Esophagus muscularis mucosa (tissue), 4 donors: ENCODE results near the gene C7orf25. TPM values are rescaled to one million over a fixed set of nuclear protein-coding genes. Genes with fewer than 3 reads are reported as not detected.

Experiments
- DNase-seq: peaks from one replicate; pipeline ENCODE4 v3.0.0-alpha.2; 2017; ENCODE audit errors: extremely low spot score
- H3K27ac ChIP-seq, 4 donors: fragments of 200-600 bp; sonication (generic); replicated peaks in 1 of 4; 1 replicate in 3 of 4; 2 replicates in 1 of 4; pipeline ENCODE4 v1.5.1; 2016 to 2019; ENCODE audit warnings: mild to moderate bottlenecking in 1 of 4
- H3K27me3 ChIP-seq, 4 donors: fragments of 200-600 bp; sonication (generic); one replicate each; pipeline versions ENCODE4 v1.5.1 to v1.6.0; 2016 to 2019
- H3K36me3 ChIP-seq, 4 donors: fragments of 200-600 bp; sonication (generic); one replicate each; pipeline ENCODE4 v1.5.1; 2016 to 2019
- H3K4me1 ChIP-seq, 4 donors: fragments of 200-600 bp; sonication (generic); one replicate each; pipeline ENCODE4 v1.5.1; 2016 to 2019
- H3K4me3 ChIP-seq, 4 donors: fragments of 200-600 bp; sonication (generic); 1 replicate in 2 of 4; 2 replicates in 2 of 4; pipeline ENCODE4 v1.5.1; 2016 to 2019; ENCODE audit warnings: mild to moderate bottlenecking in 4 of 4, moderate library complexity in 1 of 4
- H3K9me3 ChIP-seq, 4 donors: fragments of 200-600 bp; sonication (generic); 1 replicate in 3 of 4; 2 replicates in 1 of 4; pipeline ENCODE4 v1.5.1; 2016 to 2019
- EP300 ChIP-seq: sonication (generic); formaldehyde crosslinking; IDR thresholded peaks from one replicate; pipeline ENCODE4 v1.6.1; 2017; ENCODE audit warnings: antibody characterized with exemption
- POLR2A ChIP-seq: fragments of 450-650 bp; IDR thresholded peaks from one replicate; pipeline ENCODE4 v1.6.1; 2017; ENCODE audit warnings: antibody characterized with exemption, moderate library complexity, mild to moderate bottlenecking, low read depth
- POLR2AphosphoS5 ChIP-seq, 2 donors: sonication (generic); formaldehyde crosslinking; IDR thresholded peaks; one replicate each; pipeline ENCODE4 v1.6.1; 2017; ENCODE audit warnings: antibody characterized with exemption in 2 of 2
- WGBS: methylation state at CpG from one replicate; pipeline ENCODE4 v1.1.5; 2018; 5-methylcytosine and 5-hydroxymethylcytosine counted together
- intact Hi-C: fragments of 100-400 bp; cut with DNase I; formaldehyde crosslinking; loops from one replicate; pipeline ENCODE4 v1.15.1; 2023
- total RNA-seq, 4 donors: library from RNA; depleted of rRNA; stranded (reverse); fragments of >200 nt; gene quantifications; one replicate each; pipeline versions ENCODE4 v1.1.0 to v1.2.1, GENCODE V29; 2016
- TF ChIP-seq, protein P1 (sequence below), 3 experiments: fragments of 200-600 bp in 2 of 3; fragments of 450-650 bp in 1 of 3; sonication (generic) in 2 of 3; IDR thresholded peaks; one replicate each; pipeline ENCODE4 v1.5.1; 2017 to 2019; ENCODE audit warnings: antibody characterized with exemption in 3 of 3, mild to moderate bottlenecking in 2 of 3, moderate library complexity in 1 of 3

C7orf25 gene
- total RNA-seq, 4 donors from 2014 or later = 4.6 to 13.0 (median 11.7) TPM

DNA sequence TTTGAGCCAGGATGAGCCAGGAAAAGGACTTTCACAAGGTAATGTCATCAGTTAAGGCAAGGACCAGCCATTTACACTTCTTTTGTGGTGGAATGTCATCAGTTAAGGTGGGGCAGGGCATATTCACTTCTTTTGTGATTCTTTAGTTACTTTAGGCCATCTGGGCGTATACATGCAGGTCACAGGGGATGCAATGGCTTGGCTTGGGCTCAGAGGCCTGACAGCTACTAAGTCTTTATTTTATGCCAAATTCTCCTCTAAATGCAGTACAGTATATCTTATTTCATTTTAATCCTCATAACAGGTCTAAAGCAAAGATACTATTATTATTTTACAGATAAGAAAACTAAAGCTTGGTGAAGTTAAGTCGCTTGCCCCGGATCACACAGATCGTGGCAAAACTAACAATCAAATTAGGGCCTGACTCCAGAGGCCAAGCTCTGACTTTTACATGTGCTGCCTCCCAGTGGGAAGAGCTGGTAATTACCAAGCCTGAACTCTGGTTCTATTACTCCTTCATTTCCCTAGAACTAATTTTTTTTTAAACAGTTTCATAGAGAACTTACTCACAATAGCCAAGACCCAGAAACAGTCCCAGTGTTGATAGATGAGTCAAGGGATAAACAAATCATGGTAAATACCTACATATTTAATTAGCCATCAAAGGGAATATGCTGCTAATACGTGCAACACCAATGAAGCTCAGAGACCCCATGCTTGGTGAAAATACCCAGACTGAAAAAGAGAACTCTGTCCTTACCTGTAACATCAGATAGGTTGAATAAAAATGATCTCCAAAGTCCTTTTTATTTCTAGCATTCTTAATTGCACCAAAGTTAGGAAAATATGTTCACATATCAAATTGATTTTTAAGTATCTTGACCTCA, 35.4 kb downstream of the C7orf25 start:
- intact Hi-C loops = no loop called here
- Histone ChIP-seq H3K9me3 (no peaks in the 10 kb centered on the region), H3K4me1 (peaks cover 0 to 7% (median 0%) of the 10 kb centered on the region in 4 donors), H3K4me3 (no peak overlapping the region), H3K27me3 (no peaks in the 10 kb centered on the region), H3K27ac (no peak overlapping the region), H3K36me3 (no peaks in the 10 kb centered on the region)
- WGBS = 37% methylated on average over 5 of the region's 5 CpGs
- TF ChIP-seq POLR2A = no peak
- TF ChIP-seq, protein P1, sequence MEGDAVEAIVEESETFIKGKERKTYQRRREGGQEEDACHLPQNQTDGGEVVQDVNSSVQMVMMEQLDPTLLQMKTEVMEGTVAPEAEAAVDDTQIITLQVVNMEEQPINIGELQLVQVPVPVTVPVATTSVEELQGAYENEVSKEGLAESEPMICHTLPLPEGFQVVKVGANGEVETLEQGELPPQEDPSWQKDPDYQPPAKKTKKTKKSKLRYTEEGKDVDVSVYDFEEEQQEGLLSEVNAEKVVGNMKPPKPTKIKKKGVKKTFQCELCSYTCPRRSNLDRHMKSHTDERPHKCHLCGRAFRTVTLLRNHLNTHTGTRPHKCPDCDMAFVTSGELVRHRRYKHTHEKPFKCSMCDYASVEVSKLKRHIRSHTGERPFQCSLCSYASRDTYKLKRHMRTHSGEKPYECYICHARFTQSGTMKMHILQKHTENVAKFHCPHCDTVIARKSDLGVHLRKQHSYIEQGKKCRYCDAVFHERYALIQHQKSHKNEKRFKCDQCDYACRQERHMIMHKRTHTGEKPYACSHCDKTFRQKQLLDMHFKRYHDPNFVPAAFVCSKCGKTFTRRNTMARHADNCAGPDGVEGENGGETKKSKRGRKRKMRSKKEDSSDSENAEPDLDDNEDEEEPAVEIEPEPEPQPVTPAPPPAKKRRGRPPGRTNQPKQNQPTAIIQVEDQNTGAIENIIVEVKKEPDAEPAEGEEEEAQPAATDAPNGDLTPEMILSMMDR (IDR thresholded peaks at IDR 0.05) = peak; percentile 77 to 88 (median 81)
- DNase-seq = no peak

DNA sequence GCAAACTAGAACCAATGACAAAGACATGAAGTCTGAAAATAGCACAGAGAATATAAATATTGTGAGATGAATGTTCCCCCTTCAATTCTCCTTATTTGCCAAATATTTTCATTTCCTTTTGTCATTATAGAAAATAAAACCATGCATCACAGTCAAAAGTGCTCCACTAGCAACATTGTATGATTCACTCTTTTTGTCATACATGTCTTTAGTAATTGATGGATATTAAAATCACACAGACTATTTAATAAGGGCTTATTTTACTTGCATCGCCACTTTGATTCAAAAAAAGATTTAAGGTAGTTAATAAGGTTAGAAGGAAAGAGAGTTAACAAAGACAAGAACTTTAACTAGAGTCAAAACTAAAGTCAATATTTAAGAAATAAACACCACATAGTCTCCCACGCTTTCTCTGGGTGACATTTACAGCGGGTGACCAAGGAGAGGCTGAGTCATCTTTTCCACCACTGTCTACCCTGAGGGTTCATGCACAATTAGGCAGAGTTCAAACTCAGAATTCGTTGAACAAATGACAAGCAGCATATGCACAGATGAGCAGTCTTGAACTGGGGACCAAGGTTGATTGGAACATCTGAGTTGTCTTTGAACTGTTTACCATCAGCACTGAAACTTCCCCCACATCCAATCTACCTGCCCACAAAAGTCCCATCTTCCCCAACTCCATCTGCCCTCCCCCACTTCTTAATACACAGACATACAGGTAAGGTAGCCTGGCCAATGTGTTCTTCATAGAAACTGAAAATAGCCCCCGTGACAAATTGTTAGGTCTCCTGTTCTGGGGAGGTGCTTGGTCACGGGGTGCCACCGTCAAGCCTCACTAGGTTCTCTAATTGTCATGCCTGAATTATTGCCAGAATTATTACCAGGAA, 42.5 kb downstream of the C7orf25 start:
- 55% methylated on average over 7 of the region's 7 CpGs for WGBS
- H3K27me3 ChIP-seq = no peaks in the 10 kb centered on the region
- H3K4me3 ChIP-seq = no peak overlapping the region
- intact Hi-C loops = no loop called here
- H3K9me3 ChIP-seq = peaks cover 0 to 20% (median 13%) of the 10 kb centered on the region in 4 donors
- H3K27ac ChIP-seq = peak overlapping the region in 2 of 4 donors; percentile 18 to 46
- peaks cover 0 to 15% (median 14%) of the 10 kb centered on the region in 4 donors for H3K4me1 ChIP-seq
- no peaks in the 10 kb centered on the region for H3K36me3 ChIP-seq
- DNase-seq = no peak
- TF ChIP-seq POLR2AphosphoS5 (IDR thresholded peaks at IDR 0.05) (no peak), EP300 (no peak), POLR2A (no peak)
- TF ChIP-seq, protein P1 (IDR thresholded peaks at IDR 0.05) = no peak

DNA sequence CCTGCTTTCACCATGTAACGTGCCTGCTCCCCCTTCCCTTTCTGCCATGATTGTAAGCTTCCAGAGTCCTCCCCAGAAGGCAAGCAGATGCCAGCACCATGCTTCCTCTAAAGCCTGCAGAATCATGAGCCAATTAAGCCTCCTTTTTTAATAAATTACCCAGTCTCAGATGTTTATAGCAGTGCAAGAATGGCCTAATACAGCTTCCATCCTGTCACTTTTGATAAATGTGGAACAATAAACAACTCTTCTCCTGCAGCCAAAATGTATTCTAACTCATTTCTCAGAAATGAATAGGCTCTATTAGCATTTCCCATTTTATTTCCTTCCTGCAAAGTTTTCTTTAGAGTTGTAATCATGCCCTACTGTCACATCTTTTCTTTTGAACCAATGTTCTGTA, 43.4 kb downstream of the C7orf25 start:
- Histone ChIP-seq H3K36me3 (no peaks in the 10 kb centered on the region), H3K27me3 (no peaks in the 10 kb centered on the region), H3K4me3 (no peak overlapping the region), H3K9me3 (peaks cover 0 to 20% (median 13%) of the 10 kb centered on the region in 4 donors), H3K4me1 (peaks cover 0 to 15% (median 14%) of the 10 kb centered on the region in 4 donors), H3K27ac (peak overlapping the region in 2 of 4 donors; percentile 18 to 46)
- intact Hi-C loops = no loop called here
- no peak for TF ChIP-seq POLR2AphosphoS5 (IDR thresholded peaks at IDR 0.05)
- TF ChIP-seq POLR2A = no peak
- TF ChIP-seq, protein P1 (IDR thresholded peaks at IDR 0.05) = no peak
- TF ChIP-seq EP300 = no peak
- WGBS = 50% methylated on average over 1 of the region's 1 CpG
- no peak for DNase-seq

Other genes starting within 250 kb of the C7orf25 start
- gene PSMA2, start 20.1 kb upstream of the C7orf25 start, total RNA-seq = 10 to 100 TPM; 29.7 to 73.5 (median 57.7) TPM
- 10 to 100 TPM; 40.5 to 63.3 (median 45.8) TPM for gene MRPL32, start 20.3 kb upstream of the C7orf25 start, total RNA-seq
- gene HECW1, start 200.6 kb upstream of the C7orf25 start, total RNA-seq = under 1 TPM; 0.06 to 0.99 (median 0.27) TPM